ENCODE measurements around the gene ZHX3. TPM values are rescaled to one million over a fixed set of nuclear protein-coding genes. Genes with fewer than 3 reads are reported as not detected.
A peak's percentile ranks its signal among the peaks of the same experiment; 100 is the strongest.

The ZHX3 gene
- total and polyA plus RNA-seq, 2 donors (not counting 1 experiment from before 2014, with no cell fraction given), result 4.3 to 22.2 TPM

DNA sequence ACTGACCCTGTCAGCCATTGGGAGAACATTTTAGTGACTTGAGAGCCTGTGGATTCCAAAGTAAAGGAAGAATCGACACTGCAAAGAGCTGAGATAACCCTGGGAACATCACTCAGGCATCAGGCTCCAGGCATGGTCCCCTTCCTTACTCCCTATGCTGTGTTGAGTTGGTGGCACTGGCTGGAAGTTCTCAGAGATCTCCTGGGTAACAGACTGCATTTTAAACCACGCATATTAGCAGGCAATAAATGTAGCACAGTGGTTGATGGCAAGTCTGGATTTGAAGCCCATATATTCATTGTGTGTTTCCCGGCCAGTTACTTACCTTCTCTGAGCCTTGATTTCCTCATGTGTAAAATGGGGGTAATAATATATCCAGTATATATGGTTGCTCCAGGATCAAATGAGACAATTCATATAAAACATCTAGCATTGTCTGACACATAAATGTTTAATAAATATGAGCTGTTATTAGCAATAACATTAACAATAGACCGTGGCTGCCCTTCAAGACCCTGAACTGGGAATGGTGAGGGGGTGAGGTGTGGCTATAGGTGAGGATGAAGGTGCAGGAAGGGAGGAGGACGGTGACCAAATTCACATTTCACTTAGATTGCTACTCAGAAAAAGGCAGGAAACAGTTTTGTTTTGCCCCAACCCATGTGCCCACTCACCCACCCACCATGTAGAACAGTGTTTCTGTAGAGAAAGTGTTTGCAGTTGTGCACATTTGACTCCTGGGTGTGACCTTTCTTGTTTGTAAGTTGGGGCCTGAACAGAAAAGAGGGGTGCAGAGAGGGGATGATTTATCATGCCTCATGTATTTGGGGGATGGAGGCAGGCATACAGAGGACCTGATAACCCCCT is 178.1 kb downstream of the ZHX3 start:
- H3K36me3 ChIP-seq (replicated peaks in 1 of 2; ENCODE audit: control extremely low read depth in 1 of 2, control insufficient read depth in 1 of 2, extremely low read depth in 1 of 2, insufficient read depth in 2 of 2, low read length in 1 of 2), result peaks cover 0 to 3% of the 10 kb centered on the region in 2 experiments
- H3K27me3 Mint-ChIP-seq, result no peaks in the 10 kb centered on the region
- H3K9ac ChIP-seq (ENCODE audit: low read length), result peak overlapping the region; percentile 72
- 57% methylated on average over 1 of the region's 5 CpGs for WGBS (ENCODE audit: insufficient coverage)
- no peaks in the 10 kb centered on the region for H3K9me3 Mint-ChIP-seq (ENCODE audit: insufficient read depth)
- TF ChIP-seq, protein P1, sequence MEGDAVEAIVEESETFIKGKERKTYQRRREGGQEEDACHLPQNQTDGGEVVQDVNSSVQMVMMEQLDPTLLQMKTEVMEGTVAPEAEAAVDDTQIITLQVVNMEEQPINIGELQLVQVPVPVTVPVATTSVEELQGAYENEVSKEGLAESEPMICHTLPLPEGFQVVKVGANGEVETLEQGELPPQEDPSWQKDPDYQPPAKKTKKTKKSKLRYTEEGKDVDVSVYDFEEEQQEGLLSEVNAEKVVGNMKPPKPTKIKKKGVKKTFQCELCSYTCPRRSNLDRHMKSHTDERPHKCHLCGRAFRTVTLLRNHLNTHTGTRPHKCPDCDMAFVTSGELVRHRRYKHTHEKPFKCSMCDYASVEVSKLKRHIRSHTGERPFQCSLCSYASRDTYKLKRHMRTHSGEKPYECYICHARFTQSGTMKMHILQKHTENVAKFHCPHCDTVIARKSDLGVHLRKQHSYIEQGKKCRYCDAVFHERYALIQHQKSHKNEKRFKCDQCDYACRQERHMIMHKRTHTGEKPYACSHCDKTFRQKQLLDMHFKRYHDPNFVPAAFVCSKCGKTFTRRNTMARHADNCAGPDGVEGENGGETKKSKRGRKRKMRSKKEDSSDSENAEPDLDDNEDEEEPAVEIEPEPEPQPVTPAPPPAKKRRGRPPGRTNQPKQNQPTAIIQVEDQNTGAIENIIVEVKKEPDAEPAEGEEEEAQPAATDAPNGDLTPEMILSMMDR (IDR thresholded peaks at IDR 0.05), result no peak
- no peak for TF ChIP-seq EZH2 (IDR thresholded peaks at IDR 0.05; ENCODE audit: borderline replicate concordance, insufficient read depth, low read depth, low read length, poor library complexity, severe bottlenecking)
- peaks cover 79% of the 10 kb centered on the region for H3K4me1 Mint-ChIP-seq
- peaks cover 59% of the 10 kb centered on the region for H3K79me2 ChIP-seq (ENCODE audit: control insufficient read depth, insufficient read depth, low read length)
- peak overlapping the region in 2 of 5 experiments; percentile 82 to 83 for H3K4me3 ChIP-seq (ENCODE audit: control extremely low read depth in 1 of 5, extremely low read depth in 1 of 5, insufficient read depth in 1 of 5, low read depth in 2 of 5, low read length in 4 of 5)
- intact Hi-C loops (cut with micrococcal nuclease), result loop anchor here (5.0 kb wide), 2 partner anchors 108 to 553 kb away; no protein-coding TSS in a partner anchor
- ATAC-seq (ENCODE audit: low read depth) (no peak), DNase-seq (no peak)
- H3K4me3 Mint-ChIP-seq, result peak overlapping the region; percentile 83
- no peak overlapping the region for H2AFZ ChIP-seq (ENCODE audit: insufficient read depth, low read depth, low read length, poor library complexity, severe bottlenecking)
- H3K4me1 ChIP-seq (ENCODE audit: control insufficient read depth in 2 of 2, insufficient read depth in 2 of 2, low read length in 2 of 2), result peaks cover 57 to 72% of the 10 kb centered on the region in 2 donors
- ChIA-PET CTCF (interaction anchor here (0.6 to 10.0 kb wide), 4 partner anchors 15 to 205 kb away, joined by 3 to 122 read pairs (median 4); no protein-coding TSS in a partner anchor), POLR2A (interaction anchor here (1.1 to 1.2 kb wide), 2 partner anchors 11 to 17 kb away, joined by 4 read pairs; no protein-coding TSS in a partner anchor)
- peaks cover 23% of the 10 kb centered on the region for H4K20me1 ChIP-seq (ENCODE audit: control insufficient read depth, insufficient read depth, low read length, poor library complexity, severe bottlenecking)
- H3K27me3 ChIP-seq (replicated peaks in 1 of 4; ENCODE audit: control extremely low read depth in 1 of 4, control insufficient read depth in 3 of 4, insufficient read depth in 4 of 4, low read length in 3 of 4), result no peaks in the 10 kb centered on the region
- peak overlapping the region; percentile 92 for H3K4me2 ChIP-seq (replicated peaks; ENCODE audit: low read depth, low read length, poor library complexity, severe bottlenecking)
- no peaks in the 10 kb centered on the region for H3K9me3 ChIP-seq (ENCODE audit: control extremely low read depth in 1 of 3, control insufficient read depth in 2 of 3, insufficient read depth in 1 of 3, low read length in 2 of 3)
- H3K27ac ChIP-seq (ENCODE audit: low read length in 2 of 2), result peak overlapping the region in 1 of 2 donors; percentile 73
- peak overlapping the region; percentile 77 for H3K27ac Mint-ChIP-seq

All from B cell (primary cell).